GM21360 (cell line): ENCODE measurements around the gene AGPAT2.

ENCODE experiments used
- ATAC-seq: cut with Tn5 transposase; IDR thresholded peaks from one replicate; pipeline ENCODE4 v1.9.1; 2021; ENCODE audit warnings: mild to moderate bottlenecking, moderate library complexity; ENCODE audit not compliant: unreplicated experiment

Gene AGPAT2

DNA sequence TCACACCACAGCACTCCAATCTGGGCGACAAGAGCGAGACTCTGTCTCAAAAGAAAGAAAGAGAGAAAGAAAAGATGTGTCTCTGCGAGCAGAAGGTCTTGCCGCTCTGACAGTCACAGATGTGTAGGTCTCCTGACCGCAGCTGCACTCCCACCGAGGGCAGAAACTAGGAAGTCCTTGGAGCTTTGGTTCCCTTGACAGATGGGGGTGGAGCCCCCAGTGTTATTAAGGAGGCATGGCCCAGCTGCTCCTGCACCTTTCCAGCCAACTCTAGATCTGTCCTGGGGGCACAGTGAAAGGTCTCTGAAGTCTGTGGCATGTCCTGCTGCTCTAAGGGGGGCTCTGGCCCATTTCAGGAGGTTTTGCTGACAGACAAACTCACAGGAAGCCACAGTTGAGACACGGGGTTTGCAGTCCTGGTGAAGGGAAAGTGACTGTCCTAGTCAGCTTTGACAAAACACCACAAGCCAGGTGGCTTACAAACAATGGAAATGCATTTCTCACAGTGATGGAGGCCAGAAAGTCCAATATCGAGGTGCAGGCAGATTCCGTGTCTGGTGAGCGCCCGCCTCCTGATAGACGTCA lies 16.1 kb upstream of the AGPAT2 start:
- no peak for ATAC-seq

- peak; percentile 10 for ATAC-seq
Measured at GRCh38 chr9:136701668-136702053, 14.4 kb upstream of the AGPAT2 start.

GRCh38 chr9:136700959-136701667 lies 13.9 kb upstream of the AGPAT2 start:
- peak; percentile 62 for ATAC-seq

DNA sequence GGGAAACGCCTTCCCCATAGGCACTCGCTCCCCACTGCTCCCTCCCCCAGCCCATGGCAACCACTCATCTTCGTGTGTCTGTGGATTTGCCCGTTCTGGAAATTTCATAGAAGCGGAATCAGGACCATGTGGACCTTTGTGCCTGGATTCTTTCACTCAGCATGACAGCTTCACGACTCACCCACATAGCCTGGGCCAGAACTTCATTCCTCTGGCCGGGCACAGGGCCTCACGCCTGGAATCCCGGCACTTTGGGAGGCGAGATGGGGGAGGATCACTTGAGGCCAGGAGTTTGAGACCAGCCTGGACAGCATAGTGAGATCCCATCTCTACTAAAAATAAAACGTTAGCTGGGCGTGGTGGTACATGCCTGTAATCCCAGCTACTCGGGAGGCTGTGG lies 13.0 kb upstream of the AGPAT2 start:
- no peak for ATAC-seq

- no peak for ATAC-seq
Measured at GRCh38 chr9:136698635-136699246, 11.5 kb upstream of the AGPAT2 start.

- no peak for ATAC-seq
Measured at GRCh38 chr9:136697821-136698526, 10.7 kb upstream of the AGPAT2 start.

DNA sequence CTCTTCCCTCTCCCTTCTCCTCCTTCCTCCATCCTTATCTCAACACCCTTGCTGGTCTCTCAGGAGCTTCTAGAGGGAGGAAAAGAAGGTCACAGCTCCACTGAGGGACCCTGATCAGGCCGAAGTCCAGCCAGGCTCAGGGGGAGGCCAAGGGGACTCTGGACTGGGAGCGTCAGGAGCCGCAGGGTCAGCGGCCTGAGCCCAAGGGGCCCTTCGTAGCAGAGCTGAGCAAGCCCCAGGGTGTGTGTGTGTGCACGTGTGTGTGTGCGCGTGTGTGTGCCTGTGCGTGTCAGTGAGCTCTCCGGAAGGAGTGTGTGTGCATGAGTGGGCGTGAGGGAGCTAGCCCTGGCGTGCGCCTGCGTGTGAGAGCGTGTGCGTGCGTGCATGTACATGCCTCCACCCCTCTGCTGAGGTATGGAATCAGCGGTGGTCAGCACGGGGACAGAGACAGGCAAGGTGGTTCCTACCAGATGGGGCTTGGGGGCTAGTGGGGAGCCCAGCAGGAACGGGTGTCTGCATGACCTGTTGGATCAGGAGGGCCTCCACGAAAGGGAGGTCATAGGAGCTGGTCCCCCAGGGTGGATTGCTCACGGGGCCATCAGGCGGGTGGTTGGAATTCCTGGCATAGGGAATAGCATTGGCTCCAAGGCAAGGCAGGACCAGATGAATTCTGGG lies 10.0 kb upstream of the AGPAT2 start:
- no peak for ATAC-seq

- ATAC-seq: no peak
Measured at GRCh38 chr9:136696502-136696901, 9.2 kb upstream of the AGPAT2 start.

GRCh38 chr9:136695955-136696354 lies 8.7 kb upstream of the AGPAT2 start:
- ATAC-seq: no peak

DNA sequence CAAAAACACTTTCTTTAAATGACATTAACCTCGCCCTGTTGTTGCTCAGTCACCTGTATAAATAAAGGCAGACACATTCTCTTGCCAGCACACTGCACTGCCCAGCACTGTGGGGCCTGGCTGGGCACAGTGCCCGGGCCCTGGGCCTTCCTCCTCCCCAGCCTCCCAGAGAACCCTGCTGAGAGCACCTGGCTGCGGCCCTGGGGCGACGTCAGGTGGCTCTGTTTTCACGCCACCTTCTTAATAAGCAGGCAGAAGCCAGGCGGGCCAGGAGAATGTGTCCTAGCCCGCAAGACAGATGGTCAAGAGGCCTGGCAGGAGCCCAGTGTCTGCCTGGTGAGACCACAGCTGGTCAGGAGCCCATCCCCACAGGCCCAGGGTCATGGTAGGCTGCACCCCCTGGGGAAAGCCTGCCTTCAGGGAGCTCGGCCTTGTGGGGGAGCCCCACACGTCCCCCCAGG lies 8.2 kb upstream of the AGPAT2 start:
- no peak for ATAC-seq

DNA sequence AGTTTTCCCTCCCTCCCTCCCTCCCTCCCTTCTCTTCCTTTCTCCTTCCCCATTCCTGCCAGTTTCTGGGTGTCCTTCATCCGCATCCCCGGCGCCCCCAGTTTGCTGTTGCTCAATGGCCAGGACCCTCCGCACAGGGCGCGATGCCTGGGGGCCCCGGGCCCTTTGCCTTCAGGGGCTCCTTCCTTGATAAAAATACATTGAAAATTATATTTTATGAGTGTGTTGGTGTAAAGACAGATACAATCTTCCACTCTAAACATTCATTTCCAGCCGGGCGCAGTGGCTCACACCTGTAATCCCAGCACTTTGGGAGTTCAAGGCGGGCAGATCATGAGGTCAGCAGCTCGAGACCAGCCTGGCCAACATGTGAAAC lies 7.6 kb upstream of the AGPAT2 start:
- no peak for ATAC-seq

- ATAC-seq: no peak
Measured at GRCh38 chr9:136694163-136694871, 7.1 kb upstream of the AGPAT2 start.

DNA sequence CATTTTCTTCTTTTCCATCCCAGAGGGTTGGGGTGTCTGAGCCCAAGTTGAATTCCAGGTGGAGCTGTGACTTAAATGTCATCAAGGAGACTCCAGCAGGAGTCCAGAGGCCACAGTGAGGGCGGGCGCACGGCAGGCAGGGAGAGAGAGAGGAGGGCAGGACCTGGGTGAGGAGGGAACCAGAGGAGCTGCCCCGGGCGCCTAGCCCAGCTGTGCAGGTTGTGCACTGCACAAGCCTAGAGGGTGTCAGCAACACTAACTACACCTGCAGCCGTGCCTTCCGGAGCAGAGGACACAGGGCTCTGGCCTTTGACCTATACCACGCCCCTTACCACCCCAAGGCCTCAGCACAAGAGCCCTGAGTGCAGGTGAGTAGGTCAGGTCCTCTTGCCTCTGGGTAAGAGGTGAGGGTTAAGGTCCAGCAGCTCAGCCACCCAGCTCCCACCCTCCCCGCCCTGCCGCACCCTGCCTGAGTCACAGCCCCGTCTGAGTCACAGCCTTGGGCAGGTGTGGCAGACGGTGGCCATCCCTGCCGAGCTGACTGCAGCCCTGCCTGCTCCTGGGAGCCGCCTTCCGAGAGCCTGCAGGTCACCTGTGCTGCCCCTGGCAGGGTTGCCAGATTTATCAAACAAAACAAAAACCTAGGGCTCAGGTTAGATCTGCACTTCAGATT lies 6.4 kb upstream of the AGPAT2 start:
- no peak for ATAC-seq

DNA sequence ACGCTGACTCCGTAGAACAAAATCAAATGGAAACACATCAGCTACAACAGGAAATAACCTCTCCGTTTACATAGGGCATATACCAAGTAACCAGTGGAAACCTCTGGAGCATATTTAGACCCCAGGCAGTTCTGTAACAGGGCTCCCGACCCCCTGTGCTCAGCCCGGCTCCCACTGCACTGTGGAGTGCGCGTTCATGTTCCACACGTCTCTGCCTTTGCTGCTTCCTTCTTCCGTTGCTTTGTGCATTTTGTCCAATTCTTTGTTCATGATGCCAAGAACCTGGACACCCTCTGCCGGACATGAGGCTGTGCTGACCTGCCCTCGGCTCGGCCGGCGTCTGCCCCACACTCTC lies 5.9 kb upstream of the AGPAT2 start:
- ATAC-seq: no peak

- no peak for ATAC-seq
Measured at GRCh38 chr9:136692185-136693134, 5.2 kb upstream of the AGPAT2 start.

GRCh38 chr9:136691316-136692184 lies 4.3 kb upstream of the AGPAT2 start:
- no peak for ATAC-seq

DNA sequence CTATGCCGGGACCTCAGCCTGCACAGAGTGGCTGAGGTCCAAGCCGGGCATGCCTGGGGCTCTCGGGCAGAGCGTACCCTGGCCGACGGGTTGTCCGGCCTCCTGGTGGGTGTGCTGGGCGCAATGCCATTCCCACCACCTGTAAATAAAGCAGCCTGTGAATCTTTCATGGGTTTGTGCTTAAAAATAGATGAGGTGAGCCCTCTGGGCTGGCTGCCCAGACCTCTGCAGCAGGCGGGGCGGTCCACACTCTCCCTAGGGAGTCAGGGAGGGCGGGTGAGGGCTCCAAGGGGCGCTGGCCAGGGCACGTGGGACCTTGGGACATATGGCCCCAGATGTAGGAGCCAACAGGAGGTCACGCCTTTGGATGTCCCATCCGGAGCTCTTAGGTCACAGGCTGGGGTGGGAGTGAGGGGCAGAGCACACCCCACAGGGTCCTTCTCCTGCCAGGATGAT lies 3.6 kb upstream of the AGPAT2 start:
- ATAC-seq: no peak
